Activated CD8-positive, alpha-beta T cell treated with anti-CD3 and anti-CD28 coated beads for 36 hours (primary cell): Measurements from ENCODE around the gene FOXI1. TPM values are rescaled to one million over a fixed set of nuclear protein-coding genes. Genes with fewer than 3 reads are reported as not detected.

ENCODE experiments used
- ATAC-seq: fragments of 200-7000 bp; cut with Tn5 transposase; one replicate; pipeline ENCODE4 v1.10.0; 2021; ENCODE audit warnings: mild to moderate bottlenecking, moderate library complexity
- CTCF ChIA-PET: fragments of 350-600 bp; sonication (Branson Sonifier 250); formaldehyde crosslinking; loops from one replicate; lab custom pipeline; 2021; ENCODE audit warnings: antibody characterized with exemption; lab: Charles Lee
- POLR2A ChIA-PET: fragments of 350-600 bp; sonication (Branson Sonifier 250); formaldehyde crosslinking; loops from one replicate; lab custom pipeline; 2021; ENCODE audit warnings: antibody characterized with exemption; lab: Charles Lee
- DNase-seq: peaks from one replicate; pipeline ENCODE4 v3.0.0-alpha.2; 2020
- H3K27ac Mint-ChIP-seq: one replicate; pipeline ENCODE4 v1.8.0; 2021; ENCODE audit warnings: mild to moderate bottlenecking, mixed read lengths
- H3K27me3 Mint-ChIP-seq: one replicate; pipeline ENCODE4 v1.8.0; 2021; ENCODE audit warnings: mixed read lengths
- H3K36me3 Mint-ChIP-seq: one replicate; pipeline ENCODE4 v1.8.0; 2021; ENCODE audit warnings: low read depth, mixed read lengths
- H3K4me1 Mint-ChIP-seq: one replicate; pipeline ENCODE4 v1.8.0; 2021; ENCODE audit warnings: low read depth, mixed read lengths
- H3K4me3 Mint-ChIP-seq: one replicate; pipeline ENCODE4 v1.8.0; 2021; ENCODE audit warnings: mild to moderate bottlenecking, moderate library complexity, mixed read lengths
- H3K9me3 Mint-ChIP-seq: one replicate; pipeline ENCODE4 v1.8.0; 2021; ENCODE audit warnings: mixed read lengths
- intact Hi-C: fragments of 100-400 bp; cut with micrococcal nuclease; formaldehyde crosslinking; loops from one replicate; pipeline ENCODE4 v1.10.0; 2022
- total RNA-seq, 2 experiments: library from RNA; stranded (reverse); gene quantifications; one replicate each; pipeline ENCODE4 v1.2.3, GENCODE V29; 2021
- TF ChIP-seq, protein P1 (sequence below): fragments of 200-600 bp; IDR thresholded peaks from one replicate; pipeline ENCODE4 v1.8.0; 2022; ENCODE audit warnings: antibody characterized with exemption, mild to moderate bottlenecking

The FOXI1 gene
- total RNA-seq, 2 experiments from 2014 or later = not detected

- intact Hi-C loops = no loop called here
- no peaks in the 10 kb centered on the region for H3K36me3 Mint-ChIP-seq
- CTCF ChIA-PET = no interaction called here
- H3K27me3 Mint-ChIP-seq = no peaks in the 10 kb centered on the region
- H3K4me1 Mint-ChIP-seq = no peaks in the 10 kb centered on the region
- POLR2A ChIA-PET = no interaction called here
- TF ChIP-seq, protein P1, sequence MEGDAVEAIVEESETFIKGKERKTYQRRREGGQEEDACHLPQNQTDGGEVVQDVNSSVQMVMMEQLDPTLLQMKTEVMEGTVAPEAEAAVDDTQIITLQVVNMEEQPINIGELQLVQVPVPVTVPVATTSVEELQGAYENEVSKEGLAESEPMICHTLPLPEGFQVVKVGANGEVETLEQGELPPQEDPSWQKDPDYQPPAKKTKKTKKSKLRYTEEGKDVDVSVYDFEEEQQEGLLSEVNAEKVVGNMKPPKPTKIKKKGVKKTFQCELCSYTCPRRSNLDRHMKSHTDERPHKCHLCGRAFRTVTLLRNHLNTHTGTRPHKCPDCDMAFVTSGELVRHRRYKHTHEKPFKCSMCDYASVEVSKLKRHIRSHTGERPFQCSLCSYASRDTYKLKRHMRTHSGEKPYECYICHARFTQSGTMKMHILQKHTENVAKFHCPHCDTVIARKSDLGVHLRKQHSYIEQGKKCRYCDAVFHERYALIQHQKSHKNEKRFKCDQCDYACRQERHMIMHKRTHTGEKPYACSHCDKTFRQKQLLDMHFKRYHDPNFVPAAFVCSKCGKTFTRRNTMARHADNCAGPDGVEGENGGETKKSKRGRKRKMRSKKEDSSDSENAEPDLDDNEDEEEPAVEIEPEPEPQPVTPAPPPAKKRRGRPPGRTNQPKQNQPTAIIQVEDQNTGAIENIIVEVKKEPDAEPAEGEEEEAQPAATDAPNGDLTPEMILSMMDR = no peak
- H3K27ac Mint-ChIP-seq = no peak overlapping the region
- H3K9me3 Mint-ChIP-seq = no peaks in the 10 kb centered on the region
- no peak overlapping the region for H3K4me3 Mint-ChIP-seq
- DNase-seq (no peak), ATAC-seq (no peak)
Observed at GRCh38 chr5:170159101-170159698, 53.5 kb downstream of the FOXI1 start.

Other genes with a start within 250 kb of the FOXI1 start
- gene INSYN2B, start 125.4 kb upstream of the FOXI1 start, total RNA-seq = not detected
- gene C5orf58, start 127.1 kb downstream of the FOXI1 start, total RNA-seq = not detected
- gene LCP2, start 191.9 kb downstream of the FOXI1 start, total RNA-seq = 100 to 1,000 TPM; 243 to 259 TPM